Activated naive CD8-positive, alpha-beta T cell treated with anti-CD3 and anti-CD28 coated beads, Interleukin-2, amount 50 U/mL, for 24 hours (primary cell): ENCODE results near the gene ZC3H14.

Source experiments
- ATAC-seq: fragments of 150-1000 bp; cut with Tn5 transposase; one replicate; pipeline ENCODE4 v1.10.0; 2021
- DNase-seq: peaks from one replicate; pipeline ENCODE4 v3.0.0; 2021
- H3K27ac Mint-ChIP-seq: one replicate; pipeline ENCODE4 v1.8.0; 2021; ENCODE audit warnings: mild to moderate bottlenecking, mixed read lengths
- H3K27me3 Mint-ChIP-seq: one replicate; pipeline ENCODE4 v1.8.0; 2021; ENCODE audit warnings: mixed read lengths
- H3K36me3 Mint-ChIP-seq: one replicate; pipeline ENCODE4 v1.8.0; 2021; ENCODE audit warnings: low read depth, mixed read lengths
- H3K4me1 Mint-ChIP-seq: one replicate; pipeline ENCODE4 v1.8.0; 2021; ENCODE audit warnings: mixed read lengths
- H3K4me3 Mint-ChIP-seq: one replicate; pipeline ENCODE4 v1.8.0; 2021; ENCODE audit warnings: mild to moderate bottlenecking, moderate library complexity, mixed read lengths
- H3K9me3 Mint-ChIP-seq: one replicate; pipeline ENCODE4 v1.8.0; 2021; ENCODE audit warnings: mixed read lengths

Gene ZC3H14

GRCh38 chr14:88545256-88545655 is 17.6 kb upstream of the ZC3H14 start:
- no peak for DNase-seq
- Mint-ChIP-seq H3K9me3 (no peaks in the 10 kb centered on the region), H3K4me1 (no peaks in the 10 kb centered on the region), H3K27ac (no peak overlapping the region), H3K4me3 (no peak overlapping the region), H3K27me3 (peaks cover 4% of the 10 kb centered on the region), H3K36me3 (no peaks in the 10 kb centered on the region)
- ATAC-seq: no peak

GRCh38 chr14:88546621-88547385 is 16.0 kb upstream of the ZC3H14 start:
- no peak for ATAC-seq
- Mint-ChIP-seq H3K9me3 (no peaks in the 10 kb centered on the region), H3K4me1 (peaks cover under 1% of the 10 kb centered on the region), H3K27me3 (peaks cover 11% of the 10 kb centered on the region), H3K36me3 (no peaks in the 10 kb centered on the region), H3K4me3 (no peak overlapping the region), H3K27ac (no peak overlapping the region)
- no peak for DNase-seq

GRCh38 chr14:88547386-88547780 is 15.5 kb upstream of the ZC3H14 start:
- H3K4me3 Mint-ChIP-seq: no peak overlapping the region
- no peaks in the 10 kb centered on the region for H3K36me3 Mint-ChIP-seq
- H3K27ac Mint-ChIP-seq: no peak overlapping the region
- H3K27me3 Mint-ChIP-seq: peaks cover 17% of the 10 kb centered on the region
- H3K4me1 Mint-ChIP-seq: peaks cover 2% of the 10 kb centered on the region
- DNase-seq (no peak), ATAC-seq (no peak)
- H3K9me3 Mint-ChIP-seq: no peaks in the 10 kb centered on the region

GRCh38 chr14:88550078-88550477 is 12.8 kb upstream of the ZC3H14 start:
- no peak overlapping the region for H3K27ac Mint-ChIP-seq
- no peaks in the 10 kb centered on the region for H3K36me3 Mint-ChIP-seq
- peaks cover 38% of the 10 kb centered on the region for H3K27me3 Mint-ChIP-seq
- peaks cover 10% of the 10 kb centered on the region for H3K4me1 Mint-ChIP-seq
- ATAC-seq (no peak), DNase-seq (no peak)
- no peaks in the 10 kb centered on the region for H3K9me3 Mint-ChIP-seq
- H3K4me3 Mint-ChIP-seq: no peak overlapping the region

- Mint-ChIP-seq H3K27ac (no peak overlapping the region), H3K4me1 (peaks cover 14% of the 10 kb centered on the region), H3K36me3 (no peaks in the 10 kb centered on the region), H3K27me3 (peaks cover 50% of the 10 kb centered on the region), H3K9me3 (no peaks in the 10 kb centered on the region), H3K4me3 (peak overlapping the region; percentile 66)
- peak; percentile 72 for DNase-seq
- ATAC-seq: peak; percentile 67
Measured at GRCh38 chr14:88551094-88551870, 11.6 kb upstream of the ZC3H14 start.

- no peaks in the 10 kb centered on the region for H3K9me3 Mint-ChIP-seq
- peaks cover 57% of the 10 kb centered on the region for H3K27me3 Mint-ChIP-seq
- no peak overlapping the region for H3K27ac Mint-ChIP-seq
- no peaks in the 10 kb centered on the region for H3K36me3 Mint-ChIP-seq
- H3K4me3 Mint-ChIP-seq: peak overlapping the region; percentile 66
- DNase-seq: no peak
- no peak for ATAC-seq
- peaks cover 21% of the 10 kb centered on the region for H3K4me1 Mint-ChIP-seq
Measured at GRCh38 chr14:88551980-88552431, 10.8 kb upstream of the ZC3H14 start.

- no peak overlapping the region for H3K27ac Mint-ChIP-seq
- no peaks in the 10 kb centered on the region for H3K36me3 Mint-ChIP-seq
- no peak for ATAC-seq
- H3K4me3 Mint-ChIP-seq: no peak overlapping the region
- no peaks in the 10 kb centered on the region for H3K9me3 Mint-ChIP-seq
- DNase-seq: no peak
- H3K27me3 Mint-ChIP-seq: peaks cover 60% of the 10 kb centered on the region
- peaks cover 30% of the 10 kb centered on the region for H3K4me1 Mint-ChIP-seq
Measured at GRCh38 chr14:88552876-88553275, 10.0 kb upstream of the ZC3H14 start.

GRCh38 chr14:88553886-88554456 is 8.9 kb upstream of the ZC3H14 start:
- ATAC-seq: no peak
- no peaks in the 10 kb centered on the region for H3K9me3 Mint-ChIP-seq
- peaks cover 63% of the 10 kb centered on the region for H3K27me3 Mint-ChIP-seq
- no peak for DNase-seq
- H3K36me3 Mint-ChIP-seq: no peaks in the 10 kb centered on the region
- H3K27ac Mint-ChIP-seq: no peak overlapping the region
- H3K4me1 Mint-ChIP-seq: peaks cover 34% of the 10 kb centered on the region
- peak overlapping the region; percentile 64 for H3K4me3 Mint-ChIP-seq

GRCh38 chr14:88554457-88555286 is 8.2 kb upstream of the ZC3H14 start, which contains the start of gene PTPN21:
Gene PTPN21, minus strand, starts transcription at chr14:88555007. Its CDS starts 4,590 bp downstream, at chr14:88550417.
- H3K4me3 Mint-ChIP-seq: peak within 1 kb of the TSS; percentile 64
- no peak within 1 kb of the TSS for H3K27ac Mint-ChIP-seq
- peaks cover 66% of the 10 kb centered on the region for H3K27me3 Mint-ChIP-seq
- H3K9me3 Mint-ChIP-seq: no peaks in the 10 kb centered on the region
- peaks cover 37% of the 10 kb centered on the region for H3K4me1 Mint-ChIP-seq
- peak; percentile 2 for ATAC-seq
- no peaks in the 10 kb centered on the region for H3K36me3 Mint-ChIP-seq
- DNase-seq: peak; percentile 23

GRCh38 chr14:88556581-88556980 is 6.3 kb upstream of the ZC3H14 start:
- DNase-seq (no peak), ATAC-seq (no peak)
- H3K4me3 Mint-ChIP-seq: no peak overlapping the region
- H3K27ac Mint-ChIP-seq: no peak overlapping the region
- no peaks in the 10 kb centered on the region for H3K9me3 Mint-ChIP-seq
- peaks cover 64% of the 10 kb centered on the region for H3K27me3 Mint-ChIP-seq
- H3K4me1 Mint-ChIP-seq: peaks cover 37% of the 10 kb centered on the region
- no peaks in the 10 kb centered on the region for H3K36me3 Mint-ChIP-seq

GRCh38 chr14:88559852-88560251 is 3.0 kb upstream of the ZC3H14 start:
- peaks cover 13% of the 10 kb centered on the region for H3K36me3 Mint-ChIP-seq
- H3K27me3 Mint-ChIP-seq: peaks cover 48% of the 10 kb centered on the region
- no peak overlapping the region for H3K27ac Mint-ChIP-seq
- no peak for ATAC-seq
- H3K9me3 Mint-ChIP-seq: no peaks in the 10 kb centered on the region
- no peak for DNase-seq
- H3K4me1 Mint-ChIP-seq: peaks cover 52% of the 10 kb centered on the region
- no peak overlapping the region for H3K4me3 Mint-ChIP-seq

- H3K27ac Mint-ChIP-seq: peak overlapping the region; percentile 87
- ATAC-seq: no peak
- H3K4me1 Mint-ChIP-seq: peaks cover 38% of the 10 kb centered on the region
- DNase-seq: no peak
- peak overlapping the region; percentile 87 for H3K4me3 Mint-ChIP-seq
- peaks cover 23% of the 10 kb centered on the region for H3K36me3 Mint-ChIP-seq
- peaks cover 24% of the 10 kb centered on the region for H3K27me3 Mint-ChIP-seq
- no peaks in the 10 kb centered on the region for H3K9me3 Mint-ChIP-seq
Measured at GRCh38 chr14:88562532-88562830, 356 bp upstream of the ZC3H14 start.

- Mint-ChIP-seq H3K36me3 (peaks cover 36% of the 10 kb centered on the region), H3K4me3 (peak overlapping the region; percentile 87), H3K27me3 (peaks cover 23% of the 10 kb centered on the region), H3K27ac (peak overlapping the region; percentile 93), H3K9me3 (peaks cover 3% of the 10 kb centered on the region), H3K4me1 (peaks cover 33% of the 10 kb centered on the region)
- DNase-seq (no peak), ATAC-seq (no peak)
Measured at GRCh38 chr14:88563845-88564244, 1.0 kb downstream of the ZC3H14 start.

GRCh38 chr14:88565427-88565826 is 2.6 kb downstream of the ZC3H14 start:
- Mint-ChIP-seq H3K27ac (no peak overlapping the region), H3K4me1 (peaks cover 29% of the 10 kb centered on the region), H3K4me3 (no peak overlapping the region), H3K9me3 (peaks cover 3% of the 10 kb centered on the region), H3K36me3 (peaks cover 50% of the 10 kb centered on the region), H3K27me3 (peaks cover 14% of the 10 kb centered on the region)
- ATAC-seq (no peak), DNase-seq (no peak)
